Osteocyte (in vitro differentiated cells): ENCODE data around the gene CHRNB1. TPM values are rescaled to one million over a fixed set of nuclear protein-coding genes. Genes with fewer than 3 reads are reported as not detected.

Experiments used
- DNase-seq: peaks from one replicate; pipeline ENCODE4 v3.0.0; 2021; ENCODE audit warnings: mixed read lengths; ENCODE audit not compliant: unreplicated experiment; ENCODE audit errors: extremely low spot score
- H3K27ac Mint-ChIP-seq: one replicate; pipeline ENCODE4 v1.8.0; 2021; ENCODE audit warnings: mild to moderate bottlenecking, mixed read lengths; ENCODE audit not compliant: unreplicated experiment
- H3K27me3 Mint-ChIP-seq: one replicate; pipeline ENCODE4 v1.8.0; 2021; ENCODE audit warnings: mixed read lengths; ENCODE audit not compliant: unreplicated experiment
- H3K36me3 Mint-ChIP-seq: one replicate; pipeline ENCODE4 v1.8.0; 2021; ENCODE audit warnings: mixed read lengths; ENCODE audit not compliant: unreplicated experiment
- H3K4me1 Mint-ChIP-seq: one replicate; pipeline ENCODE4 v1.8.0; 2021; ENCODE audit warnings: mixed read lengths; ENCODE audit not compliant: unreplicated experiment
- H3K4me3 Mint-ChIP-seq: one replicate; pipeline ENCODE4 v1.8.0; 2021; ENCODE audit warnings: mild to moderate bottlenecking, moderate library complexity, mixed read lengths; ENCODE audit not compliant: unreplicated experiment
- H3K9me3 Mint-ChIP-seq: one replicate; pipeline ENCODE4 v1.8.0; 2021; ENCODE audit warnings: mixed read lengths; ENCODE audit not compliant: unreplicated experiment
- total RNA-seq: library from RNA; stranded (reverse); gene quantifications from 2 replicates; pipeline ENCODE4 v1.2.1, GENCODE V29; 2021
- TF ChIP-seq, protein P1 (sequence below): fragments of 200-600 bp; sonication (generic); IDR thresholded peaks from 2 replicates; pipeline ENCODE4 v1.5.0; 2021; ENCODE audit warnings: antibody characterized with exemption, mild to moderate bottlenecking, moderate library complexity

The CHRNB1 gene
- total RNA-seq, 1 donor from 2014 or later, result 9.3 TPM

DNA sequence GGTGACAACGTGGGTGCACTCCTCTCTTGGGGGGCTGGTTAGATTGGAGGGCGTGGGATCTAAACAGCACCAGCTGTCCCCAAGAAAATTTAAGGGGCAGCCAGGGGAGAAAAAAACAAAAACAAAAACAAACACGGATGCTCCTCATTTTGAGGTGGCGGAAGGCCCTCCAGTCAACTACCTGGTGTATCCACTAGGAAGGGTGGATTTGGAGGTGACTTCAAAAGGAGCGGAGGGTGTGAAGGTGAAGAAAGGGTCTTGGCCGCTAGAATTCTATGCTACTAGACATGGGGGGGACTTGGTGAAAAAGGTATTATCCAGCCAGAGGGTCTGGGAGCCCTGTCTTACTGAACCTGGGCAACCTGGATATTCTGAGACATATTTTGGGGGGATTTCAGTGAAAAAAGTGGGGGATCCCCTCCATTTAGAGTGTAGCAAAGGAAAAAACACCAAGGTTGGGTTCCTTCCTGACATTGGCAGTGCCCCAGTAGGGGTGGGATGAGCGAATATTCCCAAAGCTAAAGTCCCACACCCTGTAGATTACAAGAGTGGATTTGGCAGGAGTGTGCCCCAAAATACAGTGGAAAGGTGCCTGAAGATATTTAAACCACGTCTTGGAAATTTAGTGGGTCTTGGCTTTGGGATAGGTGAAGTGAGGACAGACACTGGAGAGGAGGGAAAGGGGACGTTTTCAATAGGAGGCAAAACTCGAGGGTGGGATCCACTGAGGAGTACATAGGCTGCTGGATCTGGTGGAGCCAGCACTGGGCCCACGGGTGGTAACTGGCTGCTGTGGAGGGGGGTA is 6.0 kb upstream of the CHRNB1 start:
- H3K9me3 Mint-ChIP-seq, result no peaks in the 10 kb centered on the region
- peak overlapping the region; percentile 63 for H3K4me3 Mint-ChIP-seq
- peaks cover 44% of the 10 kb centered on the region for H3K4me1 Mint-ChIP-seq
- H3K36me3 Mint-ChIP-seq, result peaks cover 2% of the 10 kb centered on the region
- H3K27ac Mint-ChIP-seq, result no peak overlapping the region
- H3K27me3 Mint-ChIP-seq, result peaks cover 36% of the 10 kb centered on the region
- TF ChIP-seq, protein P1, sequence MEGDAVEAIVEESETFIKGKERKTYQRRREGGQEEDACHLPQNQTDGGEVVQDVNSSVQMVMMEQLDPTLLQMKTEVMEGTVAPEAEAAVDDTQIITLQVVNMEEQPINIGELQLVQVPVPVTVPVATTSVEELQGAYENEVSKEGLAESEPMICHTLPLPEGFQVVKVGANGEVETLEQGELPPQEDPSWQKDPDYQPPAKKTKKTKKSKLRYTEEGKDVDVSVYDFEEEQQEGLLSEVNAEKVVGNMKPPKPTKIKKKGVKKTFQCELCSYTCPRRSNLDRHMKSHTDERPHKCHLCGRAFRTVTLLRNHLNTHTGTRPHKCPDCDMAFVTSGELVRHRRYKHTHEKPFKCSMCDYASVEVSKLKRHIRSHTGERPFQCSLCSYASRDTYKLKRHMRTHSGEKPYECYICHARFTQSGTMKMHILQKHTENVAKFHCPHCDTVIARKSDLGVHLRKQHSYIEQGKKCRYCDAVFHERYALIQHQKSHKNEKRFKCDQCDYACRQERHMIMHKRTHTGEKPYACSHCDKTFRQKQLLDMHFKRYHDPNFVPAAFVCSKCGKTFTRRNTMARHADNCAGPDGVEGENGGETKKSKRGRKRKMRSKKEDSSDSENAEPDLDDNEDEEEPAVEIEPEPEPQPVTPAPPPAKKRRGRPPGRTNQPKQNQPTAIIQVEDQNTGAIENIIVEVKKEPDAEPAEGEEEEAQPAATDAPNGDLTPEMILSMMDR, result no peak
- DNase-seq, result no peak

DNA sequence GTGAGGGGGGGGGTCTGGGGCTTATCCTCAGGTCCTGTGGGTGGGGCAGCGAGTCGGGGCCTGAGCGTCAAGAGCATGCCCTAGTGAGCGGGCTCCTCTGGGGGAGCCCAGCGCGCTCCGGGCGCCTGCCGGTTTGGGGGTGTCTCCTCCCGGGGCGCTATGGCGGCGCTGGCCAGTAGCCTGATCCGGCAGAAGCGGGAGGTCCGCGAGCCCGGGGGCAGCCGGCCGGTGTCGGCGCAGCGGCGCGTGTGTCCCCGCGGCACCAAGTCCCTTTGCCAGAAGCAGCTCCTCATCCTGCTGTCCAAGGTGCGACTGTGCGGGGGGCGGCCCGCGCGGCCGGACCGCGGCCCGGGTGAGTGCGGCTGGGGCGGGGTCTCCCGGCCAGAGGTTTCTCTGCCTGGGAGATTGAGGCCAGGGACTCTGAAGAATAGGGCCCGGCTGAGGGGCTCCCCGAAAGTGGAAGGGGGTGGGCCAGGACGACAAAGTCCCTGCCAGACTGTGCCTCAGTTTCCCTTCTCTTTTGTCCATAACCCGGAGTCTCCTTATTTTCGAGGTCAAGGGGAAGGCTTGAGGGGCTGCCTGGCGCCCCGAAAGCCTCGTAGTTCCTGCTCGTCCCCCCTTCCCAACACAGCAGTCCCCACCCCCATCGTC is 5.3 kb upstream of the CHRNB1 start, which contains the start of gene FGF11:
TSS of gene FGF11 (plus strand) at position 51 of the 651 bp plus-strand sequence. CDS start at position 160, 109 bp downstream.
- no peak for DNase-seq
- Mint-ChIP-seq H3K9me3 (no peaks in the 10 kb centered on the region), H3K27ac (no peak within 1 kb of the TSS)

GRCh38 chr17:7440113-7440833 is 4.6 kb upstream of the CHRNB1 start:
- Mint-ChIP-seq H3K4me1 (peaks cover 50% of the 10 kb centered on the region), H3K36me3 (peaks cover 2% of the 10 kb centered on the region), H3K27ac (no peak overlapping the region), H3K27me3 (peaks cover 36% of the 10 kb centered on the region), H3K9me3 (no peaks in the 10 kb centered on the region), H3K4me3 (peak overlapping the region; percentile 79)
- no peak for DNase-seq
- TF ChIP-seq, protein P1, result no peak

More for the DNA sequence above, 5.3 kb upstream of the CHRNB1 start, which contains the start of gene FGF11:
- TF ChIP-seq, protein P1, result no peak
- Mint-ChIP-seq H3K36me3 (peaks cover 2% of the 10 kb centered on the region), H3K4me3 (peak within 1 kb of the TSS; percentile 79), H3K4me1 (peaks cover 46% of the 10 kb centered on the region), H3K27me3 (peaks cover 36% of the 10 kb centered on the region)

DNA sequence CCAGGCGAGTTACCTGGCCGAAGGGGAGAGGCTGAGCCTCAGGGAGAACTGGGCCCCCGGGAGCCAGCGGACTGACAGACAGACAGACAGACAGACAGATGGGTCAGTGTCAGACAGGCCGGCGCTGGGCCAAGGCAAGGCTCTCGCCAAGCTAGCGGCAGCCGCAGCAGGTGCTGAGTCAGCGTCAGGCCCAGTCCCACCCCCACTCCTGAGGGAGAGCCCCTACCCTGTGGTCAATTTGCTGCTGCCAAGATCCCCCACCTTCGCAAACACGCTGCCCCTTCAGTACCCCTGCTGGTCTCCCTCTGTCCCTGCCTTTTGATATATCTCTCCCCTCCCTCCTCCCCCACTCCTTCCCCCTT is 4.0 kb upstream of the CHRNB1 start:
- H3K4me3 Mint-ChIP-seq, result peak overlapping the region; percentile 79
- no peak for DNase-seq
- peaks cover 41% of the 10 kb centered on the region for H3K27me3 Mint-ChIP-seq

More for the DNA sequence above, 4.0 kb upstream of the CHRNB1 start:
- Mint-ChIP-seq H3K27ac (no peak overlapping the region), H3K9me3 (no peaks in the 10 kb centered on the region), H3K36me3 (peaks cover 2% of the 10 kb centered on the region), H3K4me1 (peaks cover 53% of the 10 kb centered on the region)
- TF ChIP-seq, protein P1, result no peak
